Activated T-cell treated with anti-CD3 and anti-CD28 coated beads, Interleukin-2, amount 50 U/mL, for 4 hours (primary cell): ENCODE results near the gene SLC4A5. TPM values are rescaled to one million over a fixed set of nuclear protein-coding genes. Genes with fewer than 3 reads are reported as not detected.

Experiments used
- ATAC-seq, 2 donors: fragments of 200-7000 bp; cut with Tn5 transposase; one replicate each; pipeline ENCODE4 v1.10.0; 2021
- DNase-seq: peaks from one replicate; pipeline ENCODE4 v3.0.0-alpha.2; 2020
- H3K27me3 Mint-ChIP-seq: one replicate; pipeline ENCODE4 v1.8.0; 2021; ENCODE audit warnings: low read depth, mixed read lengths
- H3K36me3 Mint-ChIP-seq: one replicate; pipeline ENCODE4 v1.8.0; 2022; ENCODE audit warnings: mixed read lengths; ENCODE audit not compliant: insufficient read depth
- H3K4me1 Mint-ChIP-seq: one replicate; pipeline ENCODE4 v1.8.0; 2021; ENCODE audit warnings: low read depth, mixed read lengths
- H3K4me3 Mint-ChIP-seq: one replicate; pipeline ENCODE4 v1.8.0; 2021; ENCODE audit warnings: mild to moderate bottlenecking, moderate library complexity, mixed read lengths
- H3K9me3 Mint-ChIP-seq: one replicate; pipeline ENCODE4 v1.8.0; 2021; ENCODE audit warnings: mixed read lengths
- total RNA-seq, 3 donors: library from RNA; stranded (reverse); gene quantifications; one replicate each; pipeline ENCODE4 v1.2.1, GENCODE V29; 2021

The SLC4A5 gene
- total RNA-seq, 3 donors from 2014 or later, result 1.3 to 1.5 (median 1.4) TPM

DNA sequence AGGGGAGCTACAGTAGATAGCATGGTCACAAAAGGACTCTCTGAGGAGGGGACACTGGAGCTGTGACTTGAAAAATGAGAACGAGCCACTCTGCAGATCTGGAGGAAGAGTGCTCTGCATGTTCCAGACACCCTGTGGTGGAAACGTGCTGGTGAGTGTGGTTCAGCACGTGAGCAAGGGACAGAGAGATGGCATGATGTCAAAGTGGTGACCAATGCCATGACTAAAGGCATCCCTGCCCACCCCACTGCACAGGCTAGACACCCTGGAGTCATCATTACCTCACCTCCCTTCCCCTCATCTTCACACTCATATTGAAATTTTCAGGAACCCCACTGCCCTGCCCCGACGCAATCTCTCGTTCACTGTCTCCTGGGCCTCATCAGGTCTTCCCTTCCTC, 56.5 kb downstream of the SLC4A5 start:
- Mint-ChIP-seq H3K4me1 (peaks cover 18% of the 10 kb centered on the region), H3K27me3 (no peaks in the 10 kb centered on the region), H3K36me3 (peaks cover 8% of the 10 kb centered on the region), H3K9me3 (no peaks in the 10 kb centered on the region), H3K4me3 (no peak overlapping the region)
- no peak for DNase-seq
- no peak for ATAC-seq

- H3K4me3 Mint-ChIP-seq, result no peak overlapping the region
- no peaks in the 10 kb centered on the region for H3K9me3 Mint-ChIP-seq
- peaks cover 11% of the 10 kb centered on the region for H3K36me3 Mint-ChIP-seq
- H3K27me3 Mint-ChIP-seq, result no peaks in the 10 kb centered on the region
- DNase-seq (no peak), ATAC-seq (no peak)
- H3K4me1 Mint-ChIP-seq, result no peaks in the 10 kb centered on the region
Observed at GRCh38 chr2:74281141-74281975, 61.9 kb downstream of the SLC4A5 start.

DNA sequence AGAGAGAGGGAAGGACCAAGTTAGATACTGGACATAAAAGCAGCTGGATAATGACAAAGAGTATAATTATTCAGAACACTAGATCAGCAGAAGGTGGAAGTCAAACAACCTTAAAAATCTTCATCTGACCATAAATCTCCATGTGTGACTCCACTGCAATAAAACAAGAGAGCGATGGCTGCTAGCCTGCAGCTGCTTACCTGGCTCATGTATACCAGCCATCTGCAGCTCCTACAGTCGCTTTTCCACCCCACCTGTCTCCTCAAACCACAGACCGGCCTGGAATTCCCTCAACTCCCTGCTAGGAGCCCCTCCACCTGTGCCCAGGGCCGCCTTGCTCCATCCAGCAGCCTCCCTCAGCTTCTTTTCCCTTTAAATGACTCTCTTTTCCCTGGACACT, 64.5 kb downstream of the SLC4A5 start:
- no peaks in the 10 kb centered on the region for H3K27me3 Mint-ChIP-seq
- DNase-seq (no peak), ATAC-seq (no peak)
- no peak overlapping the region for H3K4me3 Mint-ChIP-seq
- H3K9me3 Mint-ChIP-seq, result no peaks in the 10 kb centered on the region
- H3K4me1 Mint-ChIP-seq, result no peaks in the 10 kb centered on the region
- peaks cover 14% of the 10 kb centered on the region for H3K36me3 Mint-ChIP-seq

GRCh38 chr2:74278176-74278575, 65.0 kb downstream of the SLC4A5 start:
- no peak for DNase-seq
- Mint-ChIP-seq H3K4me1 (no peaks in the 10 kb centered on the region), H3K9me3 (no peaks in the 10 kb centered on the region), H3K4me3 (no peak overlapping the region), H3K27me3 (no peaks in the 10 kb centered on the region), H3K36me3 (peaks cover 11% of the 10 kb centered on the region)
- no peak for ATAC-seq

DNA sequence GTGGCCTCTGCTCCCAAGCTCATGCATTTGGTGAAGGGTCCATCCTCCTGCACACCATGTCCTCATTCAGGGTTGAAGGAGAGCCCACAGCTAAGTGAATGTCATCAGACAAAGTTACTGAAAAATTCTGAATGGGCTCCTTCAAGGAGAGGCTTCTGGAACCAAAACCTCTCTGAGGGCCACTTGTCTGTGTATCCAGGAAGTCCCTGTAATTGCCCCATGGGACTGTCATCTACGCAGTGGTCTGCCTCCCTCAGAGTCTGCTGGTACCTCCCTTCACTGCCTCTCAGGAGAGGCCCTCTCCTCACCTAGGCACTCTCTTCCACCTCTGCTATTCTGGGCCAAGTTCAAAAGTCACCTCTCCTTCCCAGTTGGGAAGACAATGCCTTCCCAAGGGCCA, 68.0 kb downstream of the SLC4A5 start:
- Mint-ChIP-seq H3K36me3 (peaks cover 7% of the 10 kb centered on the region), H3K4me1 (no peaks in the 10 kb centered on the region), H3K4me3 (no peak overlapping the region), H3K27me3 (no peaks in the 10 kb centered on the region), H3K9me3 (no peaks in the 10 kb centered on the region)
- DNase-seq (no peak), ATAC-seq (no peak)

DNA sequence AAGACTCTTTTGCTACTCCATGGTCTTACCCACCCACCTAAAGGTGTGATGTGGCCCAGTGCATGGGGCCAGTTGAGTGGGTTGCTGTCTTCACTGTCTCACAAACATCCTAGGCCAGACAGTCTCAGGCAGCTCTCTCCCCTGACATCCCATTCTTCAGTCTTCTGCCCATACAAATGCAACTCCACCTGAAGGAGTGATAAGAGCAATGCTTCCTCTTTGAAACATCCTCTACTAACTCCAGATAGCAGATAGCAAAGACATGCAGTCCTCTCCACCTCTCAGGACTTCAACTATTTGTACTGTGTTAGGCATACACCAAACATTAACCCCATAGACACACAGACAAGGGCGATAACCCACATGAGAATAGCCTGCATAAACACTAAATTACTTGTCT, 73.5 kb downstream of the SLC4A5 start:
- Mint-ChIP-seq H3K4me1 (peaks cover 14% of the 10 kb centered on the region), H3K36me3 (peaks cover 5% of the 10 kb centered on the region), H3K27me3 (no peaks in the 10 kb centered on the region), H3K4me3 (no peak overlapping the region), H3K9me3 (no peaks in the 10 kb centered on the region)
- DNase-seq (no peak), ATAC-seq (no peak)

GRCh38 chr2:74267068-74267467, 76.1 kb downstream of the SLC4A5 start:
- DNase-seq (peak; percentile 38), ATAC-seq (peak; percentile 79 to 92)
- no peaks in the 10 kb centered on the region for H3K9me3 Mint-ChIP-seq
- peaks cover 6% of the 10 kb centered on the region for H3K36me3 Mint-ChIP-seq
- H3K4me3 Mint-ChIP-seq, result peak overlapping the region; percentile 19
- H3K4me1 Mint-ChIP-seq, result peaks cover 14% of the 10 kb centered on the region
- H3K27me3 Mint-ChIP-seq, result no peaks in the 10 kb centered on the region

- Mint-ChIP-seq H3K9me3 (no peaks in the 10 kb centered on the region), H3K27me3 (no peaks in the 10 kb centered on the region), H3K4me3 (no peak overlapping the region), H3K4me1 (peaks cover 14% of the 10 kb centered on the region), H3K36me3 (peaks cover 7% of the 10 kb centered on the region)
- DNase-seq, result no peak
- ATAC-seq, result no peak
Observed at GRCh38 chr2:74264281-74264680, 78.9 kb downstream of the SLC4A5 start.

GRCh38 chr2:74262681-74263080, 80.5 kb downstream of the SLC4A5 start:
- Mint-ChIP-seq H3K4me3 (no peak overlapping the region), H3K4me1 (peaks cover 12% of the 10 kb centered on the region), H3K36me3 (peaks cover 4% of the 10 kb centered on the region), H3K27me3 (no peaks in the 10 kb centered on the region), H3K9me3 (no peaks in the 10 kb centered on the region)
- DNase-seq (no peak), ATAC-seq (no peak)

DNA sequence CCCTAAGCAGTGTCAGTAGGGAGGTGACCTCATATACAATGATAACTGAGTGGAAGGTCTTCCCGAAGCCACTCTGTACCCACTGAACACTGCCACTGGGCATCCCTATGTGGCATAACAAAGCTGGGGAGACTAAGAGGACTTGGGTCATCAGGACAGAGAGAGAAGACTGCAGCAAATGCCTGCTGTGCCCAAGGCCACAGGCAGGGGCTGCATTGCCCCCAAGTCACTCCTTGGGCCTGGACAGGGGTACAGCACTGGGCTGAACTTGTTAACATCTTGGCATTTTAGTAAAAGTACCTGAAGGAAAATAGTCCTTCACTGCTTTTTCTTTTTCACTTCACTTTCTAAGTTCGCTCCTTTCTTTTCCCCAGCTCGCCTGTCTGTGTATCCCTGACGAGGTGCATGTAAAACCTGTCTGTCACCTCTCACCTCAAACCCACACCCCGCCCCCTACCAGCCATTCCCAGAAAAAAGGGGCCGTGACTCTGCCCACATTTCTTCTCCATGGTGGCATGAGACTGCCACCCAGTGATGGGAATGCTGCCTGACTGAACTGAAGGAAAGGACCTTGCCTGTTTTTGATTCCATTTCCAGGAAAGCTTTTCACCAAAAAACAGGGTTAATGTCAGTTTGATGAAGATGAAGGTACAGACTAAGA, 81.9 kb downstream of the SLC4A5 start:
- no peaks in the 10 kb centered on the region for H3K9me3 Mint-ChIP-seq
- no peak overlapping the region for H3K4me3 Mint-ChIP-seq
- H3K36me3 Mint-ChIP-seq, result peaks cover 4% of the 10 kb centered on the region
- no peaks in the 10 kb centered on the region for H3K27me3 Mint-ChIP-seq
- H3K4me1 Mint-ChIP-seq, result peaks cover 2% of the 10 kb centered on the region
- ATAC-seq, result no peak
- DNase-seq, result no peak

DNA sequence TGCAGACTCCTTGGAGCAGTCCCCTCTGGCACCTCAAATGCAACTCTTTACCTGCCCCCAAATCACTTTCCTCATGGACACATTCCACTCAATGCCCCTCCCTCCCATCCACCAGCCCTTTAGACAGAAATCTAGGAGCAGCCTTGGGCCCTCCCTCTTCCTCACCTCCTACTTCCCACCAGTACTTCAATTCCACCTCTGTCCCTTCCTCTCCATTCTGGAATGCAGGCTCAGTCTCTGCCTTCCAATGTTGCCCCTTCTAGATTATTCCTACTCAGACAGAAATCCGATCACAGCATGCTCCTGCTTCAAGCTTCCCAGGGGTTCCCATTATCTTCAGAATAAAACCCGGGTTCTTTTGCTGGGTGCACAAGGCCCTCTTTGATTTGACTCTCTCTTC, 82.7 kb downstream of the SLC4A5 start:
- no peaks in the 10 kb centered on the region for H3K27me3 Mint-ChIP-seq

DNA sequence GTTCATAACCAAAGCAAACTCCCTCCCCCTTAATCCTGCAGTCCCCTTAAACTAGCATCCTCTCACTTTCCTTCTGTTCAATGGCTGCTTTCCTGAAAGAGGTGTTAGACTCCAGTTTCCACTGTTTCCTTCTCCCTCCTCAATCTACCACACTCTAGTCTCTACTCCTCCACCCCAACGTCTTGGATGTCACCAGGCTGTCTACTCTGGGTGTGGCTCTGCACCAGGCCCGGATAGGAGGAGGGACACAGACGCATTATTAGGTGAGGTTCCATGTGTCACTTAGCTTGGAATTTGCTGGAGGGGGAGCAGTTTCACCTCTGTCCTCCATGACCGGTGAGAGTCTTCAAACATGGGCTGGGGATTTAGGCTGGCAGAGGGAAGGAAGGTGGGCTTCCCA, 83.5 kb downstream of the SLC4A5 start:
- ATAC-seq, result no peak
- Mint-ChIP-seq H3K27me3 (no peaks in the 10 kb centered on the region), H3K9me3 (no peaks in the 10 kb centered on the region), H3K4me1 (no peaks in the 10 kb centered on the region), H3K36me3 (peaks cover 5% of the 10 kb centered on the region), H3K4me3 (no peak overlapping the region)
- DNase-seq, result no peak

More for the DNA sequence above, 82.7 kb downstream of the SLC4A5 start:
- peaks cover 4% of the 10 kb centered on the region for H3K36me3 Mint-ChIP-seq
- no peak for ATAC-seq
- no peaks in the 10 kb centered on the region for H3K4me1 Mint-ChIP-seq
- H3K4me3 Mint-ChIP-seq, result no peak overlapping the region
- no peak for DNase-seq
- H3K9me3 Mint-ChIP-seq, result no peaks in the 10 kb centered on the region

GRCh38 chr2:74259191-74259590, 84.0 kb downstream of the SLC4A5 start:
- Mint-ChIP-seq H3K4me1 (no peaks in the 10 kb centered on the region), H3K9me3 (no peaks in the 10 kb centered on the region), H3K36me3 (peaks cover 9% of the 10 kb centered on the region), H3K27me3 (no peaks in the 10 kb centered on the region), H3K4me3 (no peak overlapping the region)
- ATAC-seq (no peak), DNase-seq (no peak)

DNA sequence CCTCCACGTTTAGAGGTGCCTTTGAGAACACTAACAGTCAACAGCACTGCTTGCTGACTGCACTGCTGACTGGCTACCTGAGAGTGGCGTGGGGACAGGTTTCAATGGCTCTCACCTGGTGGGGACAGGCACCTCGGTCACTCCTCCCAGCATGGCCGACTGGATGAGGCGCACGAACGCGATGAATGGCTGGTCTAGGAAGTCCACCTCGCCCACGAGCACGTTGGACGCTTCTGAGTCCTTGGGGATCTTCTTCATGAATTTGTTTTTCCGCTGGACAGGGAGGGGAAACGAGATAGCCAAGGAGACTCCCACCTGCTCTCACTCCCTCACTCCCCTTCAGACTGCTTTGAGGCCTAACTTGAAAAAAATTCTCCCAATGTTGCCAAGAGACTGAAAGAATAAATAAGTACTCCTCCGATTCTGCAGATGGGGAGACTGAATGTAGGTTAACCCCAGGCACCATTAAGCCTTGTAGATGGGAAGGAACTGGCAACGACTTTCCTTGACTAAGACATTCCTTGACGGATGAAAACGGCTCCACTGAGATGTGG, 87.5 kb downstream of the SLC4A5 start:
- H3K9me3 Mint-ChIP-seq, result no peaks in the 10 kb centered on the region
- H3K27me3 Mint-ChIP-seq, result no peaks in the 10 kb centered on the region
- DNase-seq (no peak), ATAC-seq (no peak)
- H3K4me3 Mint-ChIP-seq, result no peak overlapping the region
- no peaks in the 10 kb centered on the region for H3K4me1 Mint-ChIP-seq
- peaks cover 7% of the 10 kb centered on the region for H3K36me3 Mint-ChIP-seq

DNA sequence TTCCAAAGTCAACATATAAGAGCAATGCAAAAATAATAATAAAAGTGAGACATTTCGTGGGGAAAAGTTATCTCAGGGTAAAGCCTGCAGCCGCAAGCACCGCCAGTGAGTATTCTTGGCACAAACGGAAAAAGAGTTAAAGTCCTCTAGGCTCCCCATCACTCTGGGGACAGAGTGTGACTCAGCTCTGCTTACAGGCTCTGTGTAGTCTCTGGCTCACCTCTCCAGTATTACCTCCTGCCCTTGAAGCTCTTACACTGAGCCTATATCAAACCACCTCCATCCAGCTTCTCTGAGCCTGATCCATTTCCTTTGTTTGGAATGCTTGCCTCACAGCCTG, 89.3 kb downstream of the SLC4A5 start:
- H3K27me3 Mint-ChIP-seq, result no peaks in the 10 kb centered on the region
- no peaks in the 10 kb centered on the region for H3K9me3 Mint-ChIP-seq
- H3K4me1 Mint-ChIP-seq, result peaks cover 2% of the 10 kb centered on the region
- H3K4me3 Mint-ChIP-seq, result no peak overlapping the region
- ATAC-seq, result no peak
- no peak for DNase-seq
- peaks cover 7% of the 10 kb centered on the region for H3K36me3 Mint-ChIP-seq
